Astrocyte (in vitro differentiated cells and primary cell): ENCODE measurements around the gene MIOS. TPM values are rescaled to one million over a fixed set of nuclear protein-coding genes. Genes with fewer than 3 reads are reported as not detected.

ENCODE experiments used
- DNase-seq: peaks from one replicate; pipeline ENCODE4 v3.0.0-alpha.2; 2010; ENCODE audit warnings: low read depth
- FAIRE-seq: peaks from 2 replicates; lab custom pipeline; 2011; peaks lifted over from hg19 to GRCh38; lab: Jason Lieb, UNC
- H2AFZ ChIP-seq: 2 replicates; pipeline ENCODE4 v1.6.0; 2012; ENCODE audit warnings: low read depth, low read length, inconsistent platforms
- H3K27ac ChIP-seq: 2 replicates; pipeline ENCODE4 v1.5.1; 2011; ENCODE audit warnings: low read depth, low read length, inconsistent platforms
- H3K27me3 ChIP-seq: 2 replicates; pipeline ENCODE4 v1.6.0; 2011; ENCODE audit warnings: low read length, inconsistent platforms; ENCODE audit not compliant: insufficient read depth
- H3K36me3 ChIP-seq: 2 replicates; pipeline ENCODE4 v1.5.1; 2011; ENCODE audit warnings: low read length, inconsistent platforms; ENCODE audit not compliant: insufficient read depth
- H3K4me1 ChIP-seq: 2 replicates; pipeline ENCODE4 v1.5.1; 2011; ENCODE audit warnings: low read length, inconsistent platforms; ENCODE audit not compliant: insufficient read depth
- H3K4me2 ChIP-seq: 2 replicates; pipeline ENCODE4 v1.6.0; 2012; ENCODE audit warnings: low read length, inconsistent platforms
- H3K4me3 ChIP-seq: 2 replicates; pipeline ENCODE4 v1.5.1; 2011; ENCODE audit warnings: low read depth, mild to moderate bottlenecking, low read length, inconsistent platforms; ENCODE audit not compliant: insufficient read depth
- H3K79me2 ChIP-seq: 2 replicates; pipeline ENCODE4 v1.6.0; 2012; ENCODE audit warnings: mild to moderate bottlenecking, low read length, inconsistent platforms; ENCODE audit not compliant: insufficient read depth
- H3K9ac ChIP-seq: 2 replicates; pipeline ENCODE4 v1.6.0; 2012; ENCODE audit warnings: mild to moderate bottlenecking, low read length, inconsistent platforms
- H3K9me3 ChIP-seq: 2 replicates; pipeline ENCODE4 v1.5.1; 2012; ENCODE audit warnings: low read depth, mild to moderate bottlenecking, low read length, inconsistent platforms; ENCODE audit not compliant: insufficient read depth
- H4K20me1 ChIP-seq: 2 replicates; pipeline ENCODE4 v1.6.0; 2012; ENCODE audit warnings: low read length, inconsistent platforms; ENCODE audit not compliant: insufficient read depth
- H3K27ac Mint-ChIP-seq: one replicate; pipeline ENCODE4 v1.8.0; 2021; ENCODE audit warnings: mild to moderate bottlenecking, mixed read lengths; ENCODE audit not compliant: unreplicated experiment
- H3K27me3 Mint-ChIP-seq: one replicate; pipeline ENCODE4 v1.8.0; 2021; ENCODE audit warnings: low read depth, mixed read lengths; ENCODE audit not compliant: unreplicated experiment
- H3K36me3 Mint-ChIP-seq: one replicate; pipeline ENCODE4 v1.8.0; 2021; ENCODE audit warnings: low read depth, mixed read lengths; ENCODE audit not compliant: unreplicated experiment
- H3K4me1 Mint-ChIP-seq: one replicate; pipeline ENCODE4 v1.8.0; 2021; ENCODE audit warnings: low read depth, mixed read lengths; ENCODE audit not compliant: unreplicated experiment
- H3K4me3 Mint-ChIP-seq: one replicate; pipeline ENCODE4 v1.8.0; 2021; ENCODE audit warnings: mild to moderate bottlenecking, moderate library complexity, mixed read lengths; ENCODE audit not compliant: unreplicated experiment
- H3K9me3 Mint-ChIP-seq: one replicate; pipeline ENCODE4 v1.8.0; 2021; ENCODE audit warnings: mild to moderate bottlenecking, mixed read lengths; ENCODE audit not compliant: unreplicated experiment
- EZH2 ChIP-seq: IDR thresholded peaks from 2 replicates; pipeline ENCODE4 v1.6.1; 2012; ENCODE audit warnings: mild to moderate bottlenecking, low read length, inconsistent platforms; ENCODE audit not compliant: insufficient read depth
- total RNA-seq: library from RNA; stranded (reverse); gene quantifications from 2 replicates; pipeline ENCODE4 v1.2.1, GENCODE V29; 2021
- TF ChIP-seq, protein P1 (sequence below): IDR thresholded peaks from 2 replicates; pipeline ENCODE4 v1.5.1; 2011; ENCODE audit warnings: low read depth, mild to moderate bottlenecking, inconsistent platforms, low read length, moderate library complexity; ENCODE audit not compliant: insufficient read depth

MIOS gene
- total RNA-seq, 1 donor from 2014 or later, result 16.4 TPM

DNA sequence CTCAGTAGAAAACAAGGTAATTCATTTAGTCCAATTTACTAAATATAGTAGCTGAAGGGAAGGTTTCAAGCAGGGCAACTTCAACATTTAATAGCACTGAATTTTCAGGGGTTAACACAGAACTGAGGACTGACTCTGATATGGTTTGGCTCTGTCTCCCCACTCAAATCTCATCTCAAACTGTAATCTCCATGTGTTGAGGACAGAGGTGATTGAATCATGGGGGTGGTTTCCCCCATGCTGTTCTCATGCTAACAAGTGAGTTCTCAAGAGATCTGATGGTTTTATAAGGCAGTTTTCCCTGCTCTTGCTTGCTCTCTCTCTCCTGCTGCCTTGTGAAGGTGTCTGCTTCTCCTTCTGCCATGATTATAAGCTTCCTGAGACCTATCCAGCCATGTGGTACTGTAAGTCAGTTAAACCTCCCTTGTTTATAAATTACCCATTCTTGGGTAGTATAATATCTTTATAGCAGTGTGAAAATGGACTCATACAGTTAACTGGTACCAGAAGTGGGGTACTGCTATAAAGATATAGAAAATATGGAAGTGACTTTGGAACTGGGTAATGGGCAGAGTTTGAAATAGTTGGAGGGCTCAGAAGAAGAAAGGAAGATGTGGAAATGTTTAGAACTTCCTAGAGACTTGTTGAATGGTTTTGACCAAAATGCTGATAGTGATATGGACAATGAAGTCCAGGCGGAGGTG is 64.1 kb downstream of the MIOS start:
- H3K9me3 Mint-ChIP-seq, result peaks cover 12% of the 10 kb centered on the region

DNA sequence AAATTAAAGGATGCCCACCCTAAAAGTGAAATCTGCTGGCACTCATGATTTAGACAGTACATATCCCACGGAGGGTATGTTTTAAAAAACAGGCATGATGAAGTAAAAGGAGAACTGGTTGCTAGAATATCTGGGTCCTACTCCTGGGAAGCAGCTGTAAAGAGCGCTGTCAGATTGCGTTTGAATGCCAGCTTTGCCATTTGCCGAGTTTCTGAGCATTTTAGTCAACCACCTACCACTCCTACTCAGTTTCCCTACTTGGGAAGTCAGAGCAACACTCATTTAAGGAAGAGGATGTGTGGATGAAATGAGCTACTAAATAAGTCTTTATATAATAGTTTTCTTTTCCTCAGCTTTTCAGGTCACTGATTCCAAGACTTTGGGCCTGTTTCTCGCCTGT is 72.7 kb downstream of the MIOS start:
- H3K4me1 ChIP-seq, result peaks cover 6% of the 10 kb centered on the region
- no peaks in the 10 kb centered on the region for H4K20me1 ChIP-seq
- Mint-ChIP-seq H3K36me3 (no peaks in the 10 kb centered on the region), H3K4me1 (peaks cover 9% of the 10 kb centered on the region), H3K27ac (no peak overlapping the region), H3K9me3 (no peaks in the 10 kb centered on the region), H3K4me3 (peak overlapping the region; percentile 97), H3K27me3 (no peaks in the 10 kb centered on the region)
- H3K36me3 ChIP-seq, result no peaks in the 10 kb centered on the region
- H3K4me3 ChIP-seq, result peak overlapping the region; percentile 95
- no peaks in the 10 kb centered on the region for H3K27me3 ChIP-seq
- no peaks in the 10 kb centered on the region for H3K9me3 ChIP-seq
- TF ChIP-seq, protein P1, sequence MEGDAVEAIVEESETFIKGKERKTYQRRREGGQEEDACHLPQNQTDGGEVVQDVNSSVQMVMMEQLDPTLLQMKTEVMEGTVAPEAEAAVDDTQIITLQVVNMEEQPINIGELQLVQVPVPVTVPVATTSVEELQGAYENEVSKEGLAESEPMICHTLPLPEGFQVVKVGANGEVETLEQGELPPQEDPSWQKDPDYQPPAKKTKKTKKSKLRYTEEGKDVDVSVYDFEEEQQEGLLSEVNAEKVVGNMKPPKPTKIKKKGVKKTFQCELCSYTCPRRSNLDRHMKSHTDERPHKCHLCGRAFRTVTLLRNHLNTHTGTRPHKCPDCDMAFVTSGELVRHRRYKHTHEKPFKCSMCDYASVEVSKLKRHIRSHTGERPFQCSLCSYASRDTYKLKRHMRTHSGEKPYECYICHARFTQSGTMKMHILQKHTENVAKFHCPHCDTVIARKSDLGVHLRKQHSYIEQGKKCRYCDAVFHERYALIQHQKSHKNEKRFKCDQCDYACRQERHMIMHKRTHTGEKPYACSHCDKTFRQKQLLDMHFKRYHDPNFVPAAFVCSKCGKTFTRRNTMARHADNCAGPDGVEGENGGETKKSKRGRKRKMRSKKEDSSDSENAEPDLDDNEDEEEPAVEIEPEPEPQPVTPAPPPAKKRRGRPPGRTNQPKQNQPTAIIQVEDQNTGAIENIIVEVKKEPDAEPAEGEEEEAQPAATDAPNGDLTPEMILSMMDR, result no peak
- TF ChIP-seq EZH2, result no peak
- FAIRE-seq (no peak), DNase-seq (peak; percentile 8)
- H2AFZ ChIP-seq, result peak overlapping the region; percentile 98
- H3K79me2 ChIP-seq, result no peaks in the 10 kb centered on the region
- peak overlapping the region; percentile 88 for H3K9ac ChIP-seq
- H3K27ac ChIP-seq, result peak overlapping the region; percentile 78
- peak overlapping the region; percentile 97 for H3K4me2 ChIP-seq

More for the DNA sequence above, 64.1 kb downstream of the MIOS start:
- H3K36me3 Mint-ChIP-seq, result no peaks in the 10 kb centered on the region
- Histone ChIP-seq H2AFZ (no peak overlapping the region), H3K79me2 (no peaks in the 10 kb centered on the region), H3K4me1 (no peaks in the 10 kb centered on the region), H3K4me3 (no peak overlapping the region), H3K36me3 (no peaks in the 10 kb centered on the region), H3K27me3 (no peaks in the 10 kb centered on the region), H3K9me3 (no peaks in the 10 kb centered on the region), H3K9ac (no peak overlapping the region), H3K27ac (no peak overlapping the region), H3K4me2 (no peak overlapping the region), H4K20me1 (no peaks in the 10 kb centered on the region)
- TF ChIP-seq EZH2, result no peak
- TF ChIP-seq, protein P1, result no peak
- H3K27me3 Mint-ChIP-seq, result no peaks in the 10 kb centered on the region
- FAIRE-seq (no peak), DNase-seq (no peak)
- H3K27ac Mint-ChIP-seq, result no peak overlapping the region
- no peak overlapping the region for H3K4me3 Mint-ChIP-seq
- H3K4me1 Mint-ChIP-seq, result no peaks in the 10 kb centered on the region

DNA sequence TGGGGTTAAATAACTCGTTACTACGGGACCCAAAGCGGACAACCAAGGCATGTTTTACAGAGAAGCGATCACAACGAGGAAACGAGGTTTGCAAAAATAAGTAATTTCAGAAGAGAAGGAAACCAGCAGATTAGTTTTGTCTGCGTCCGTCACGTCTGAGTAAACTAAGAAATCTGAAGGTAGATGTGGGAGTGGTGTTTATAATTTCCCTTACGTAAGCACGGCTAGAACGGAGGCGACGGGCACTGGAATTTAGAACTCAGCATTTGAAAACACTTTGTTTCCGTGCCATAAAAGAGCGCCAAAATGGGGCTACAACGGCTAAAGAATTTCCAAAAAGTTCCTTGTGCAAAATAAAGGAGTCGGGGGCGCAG is 73.2 kb downstream of the MIOS start:
- no peaks in the 10 kb centered on the region for H3K9me3 Mint-ChIP-seq
- Histone ChIP-seq H3K27me3 (no peaks in the 10 kb centered on the region), H3K9ac (peak overlapping the region; percentile 88), H2AFZ (peak overlapping the region; percentile 98), H3K79me2 (no peaks in the 10 kb centered on the region), H3K4me3 (peak overlapping the region; percentile 95), H3K4me2 (peak overlapping the region; percentile 97), H3K36me3 (no peaks in the 10 kb centered on the region), H4K20me1 (no peaks in the 10 kb centered on the region), H3K9me3 (no peaks in the 10 kb centered on the region), H3K27ac (peak overlapping the region; percentile 78), H3K4me1 (peaks cover 6% of the 10 kb centered on the region)
- no peaks in the 10 kb centered on the region for H3K36me3 Mint-ChIP-seq
- H3K27me3 Mint-ChIP-seq, result no peaks in the 10 kb centered on the region
- peak overlapping the region; percentile 97 for H3K4me3 Mint-ChIP-seq
- peaks cover 9% of the 10 kb centered on the region for H3K4me1 Mint-ChIP-seq
- FAIRE-seq (no peak), DNase-seq (peak; percentile 23)
- H3K27ac Mint-ChIP-seq, result peak overlapping the region; percentile 54
- TF ChIP-seq, protein P1, result no peak
- TF ChIP-seq EZH2, result no peak
